ENCODE measurements around the gene RCVRN.

The RCVRN gene

GRCh38 chr17:9894231-9894630 lies 10.8 kb downstream of the RCVRN start:
- no peak for DNase-seq

DNA sequence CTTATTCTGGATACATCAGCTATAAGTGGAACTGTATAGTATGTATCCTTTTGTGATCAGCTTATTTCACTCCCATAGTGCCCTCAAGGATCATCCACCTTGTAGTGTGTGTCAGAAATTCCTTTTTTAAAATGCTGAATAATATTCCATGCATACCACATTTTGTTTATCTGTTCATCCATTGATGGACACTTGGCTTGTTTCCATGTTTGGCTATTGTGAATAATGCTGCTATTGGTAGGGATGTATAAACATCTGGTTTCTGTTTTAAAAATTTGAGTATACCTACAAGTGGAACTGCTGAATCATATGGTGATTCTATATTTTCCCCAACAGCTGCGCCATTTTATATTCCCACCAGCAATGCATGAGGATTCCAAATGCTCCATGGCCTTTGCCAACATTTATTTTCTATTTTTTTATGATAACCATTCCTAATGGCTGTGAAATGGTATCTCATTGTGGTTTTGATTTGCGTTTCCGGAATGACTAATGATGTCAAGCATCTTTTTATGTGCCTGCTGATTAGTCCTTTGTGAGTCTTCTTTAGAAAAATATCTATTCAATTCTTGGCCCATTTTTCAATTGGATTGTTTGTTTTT lies 11.6 kb downstream of the RCVRN start:
- DNase-seq: no peak

GRCh38 chr17:9890124-9890523 lies 14.9 kb downstream of the RCVRN start:
- no peak for DNase-seq

DNA sequence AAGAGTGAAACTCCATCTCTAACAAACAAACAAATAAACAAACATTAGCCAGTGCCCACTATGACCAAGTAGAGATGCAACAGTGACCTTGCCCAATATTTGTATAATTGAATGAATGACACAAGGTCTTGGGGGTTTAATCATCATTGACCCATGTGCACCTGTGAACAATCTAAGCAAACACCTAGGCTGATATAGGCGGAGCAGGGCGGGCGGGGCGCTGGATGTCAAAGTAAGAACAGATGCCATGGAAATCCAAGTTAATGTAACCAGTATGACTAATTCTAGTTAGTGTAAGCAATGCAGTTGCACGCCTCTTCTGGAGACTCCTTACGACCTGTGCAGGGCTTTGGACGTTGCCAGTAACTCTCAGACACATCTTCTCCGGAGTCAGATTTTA lies 17.6 kb downstream of the RCVRN start:
- no peak for DNase-seq

DNA sequence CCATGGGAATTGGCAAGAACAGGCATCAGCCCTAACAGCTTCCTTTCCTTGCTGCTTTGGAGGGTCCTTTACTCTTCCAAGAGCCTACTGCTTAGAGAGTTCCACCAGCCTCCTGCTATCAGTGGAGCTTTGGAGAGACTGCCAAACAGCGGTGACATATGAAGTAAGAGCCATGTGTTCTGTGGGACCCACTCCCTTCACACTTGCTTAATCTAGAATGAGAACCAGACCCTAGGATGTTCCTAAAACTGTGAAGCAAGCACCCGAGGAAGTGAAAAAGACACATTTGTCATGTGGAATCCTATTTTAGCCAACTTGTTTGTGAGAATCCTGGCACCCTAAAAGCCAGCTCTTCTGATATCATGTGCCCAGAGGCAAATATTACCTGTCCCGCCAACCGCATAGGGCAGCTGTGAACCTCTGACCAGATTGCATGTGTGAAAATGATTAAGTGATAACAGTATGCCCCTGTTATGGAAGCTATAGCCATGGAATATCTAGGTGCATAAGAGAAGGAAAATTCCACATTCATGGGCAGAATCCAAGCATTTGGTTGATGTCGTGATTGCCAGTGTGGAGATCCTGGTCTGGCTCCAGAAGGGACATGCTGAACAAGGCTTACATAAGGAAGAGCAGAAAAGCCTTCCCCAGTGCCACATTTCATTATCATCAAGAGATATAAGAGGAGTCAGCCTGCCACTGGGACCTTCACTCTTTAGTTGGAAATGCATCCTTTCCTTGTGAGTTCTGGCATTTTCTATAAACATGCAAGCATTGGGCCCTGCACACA lies 18.7 kb downstream of the RCVRN start:
- no peak for DNase-seq

DNA sequence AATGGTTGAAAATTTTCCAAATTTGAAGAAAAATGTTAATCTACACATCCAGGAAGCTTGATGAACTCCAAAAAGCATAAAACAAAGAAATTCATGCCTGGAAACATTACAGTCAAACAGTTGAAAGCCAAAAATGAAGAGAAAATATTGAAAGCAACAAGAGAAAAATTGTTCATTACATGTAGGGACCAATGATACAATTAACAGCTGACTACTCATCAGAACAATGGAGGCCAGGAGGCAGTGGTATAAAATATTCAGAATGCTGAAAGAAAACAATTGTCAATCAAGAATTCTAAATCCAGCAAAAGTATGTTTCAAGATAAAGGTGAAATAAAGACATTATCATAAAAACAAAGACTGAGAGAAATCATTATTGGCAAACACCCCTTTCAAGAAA lies 21.6 kb downstream of the RCVRN start:
- DNase-seq: no peak

DNA sequence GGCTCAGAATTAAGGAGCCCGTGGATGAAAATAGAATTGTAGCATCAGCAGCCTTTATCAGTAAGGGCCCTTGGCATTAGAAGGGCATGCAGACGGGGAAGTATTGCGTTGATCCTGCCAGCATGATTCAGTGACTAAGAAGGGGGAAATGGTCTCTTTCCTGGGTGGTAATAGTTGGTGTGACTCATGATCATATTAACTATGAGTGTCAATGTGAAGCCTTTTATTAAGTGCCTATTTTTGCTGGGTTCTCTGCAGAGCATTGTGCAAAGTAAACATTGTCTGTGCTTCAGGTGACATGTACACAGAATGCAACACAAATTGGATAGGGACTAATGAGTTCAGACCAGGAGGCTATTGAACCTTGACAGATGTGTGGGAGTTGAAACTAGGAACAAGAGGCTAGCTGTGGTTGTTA lies 24.5 kb downstream of the RCVRN start:
- no peak for DNase-seq

GRCh38 chr17:9878786-9879525 lies 26.1 kb downstream of the RCVRN start:
- no peak for DNase-seq

DNA sequence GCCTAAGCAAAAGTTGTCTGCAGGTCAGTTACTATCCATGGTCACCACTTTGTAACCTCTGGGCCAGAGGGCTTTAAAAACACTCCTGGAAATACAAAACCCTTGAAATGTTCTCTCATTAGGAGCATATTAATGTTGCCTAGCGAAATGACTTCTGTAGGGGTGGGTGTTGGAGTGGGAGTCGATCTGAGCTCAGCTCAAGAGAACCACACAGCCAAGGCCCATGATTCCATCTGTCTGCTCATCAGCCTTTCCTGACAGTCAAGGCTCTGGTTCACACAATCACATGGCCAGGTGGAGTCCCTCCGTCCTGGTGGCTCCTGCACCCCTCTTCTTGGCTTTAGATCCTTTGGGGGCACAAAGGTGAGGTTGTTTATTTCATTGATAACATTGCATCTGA lies 26.7 kb downstream of the RCVRN start:
- no peak for DNase-seq

DNA sequence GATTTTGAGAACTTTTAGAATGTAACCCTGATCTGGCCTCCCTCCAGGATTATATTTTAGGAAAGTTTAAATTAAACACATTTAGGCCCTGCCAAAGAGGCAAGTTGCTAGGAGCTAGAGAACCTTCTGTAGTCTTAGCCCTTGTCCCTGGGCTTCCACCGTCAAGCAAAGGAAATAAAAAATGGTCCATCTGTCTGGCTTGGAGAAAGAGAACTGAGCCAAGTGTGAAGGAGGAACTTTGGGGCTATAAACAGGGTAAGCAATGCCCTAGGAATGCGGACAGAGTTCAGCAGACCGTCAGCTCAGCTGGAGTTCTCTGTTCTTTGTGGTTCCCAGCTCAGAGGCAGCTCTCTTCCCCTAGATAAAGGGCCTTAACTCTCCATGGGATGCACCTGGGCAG lies 29.6 kb downstream of the RCVRN start:
- DNase-seq: no peak

DNA sequence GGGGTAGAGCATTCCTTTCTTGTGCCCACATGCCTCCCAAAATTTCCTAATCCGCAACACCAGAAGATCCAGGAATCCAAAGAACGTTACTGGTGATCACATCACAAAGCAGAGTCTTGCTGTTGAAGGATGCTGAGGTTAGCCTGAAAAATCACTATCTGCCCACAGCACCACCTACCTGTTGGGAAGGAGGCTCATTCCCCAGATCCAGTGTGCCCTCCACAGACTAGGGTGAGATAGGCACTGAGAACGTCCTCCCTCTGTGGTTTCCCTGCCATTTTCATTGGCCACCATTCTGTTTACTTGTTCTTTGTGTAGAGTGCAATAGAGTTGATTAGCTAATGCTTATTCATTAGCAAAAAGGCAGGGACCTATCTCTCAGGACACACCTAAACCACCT lies 30.3 kb downstream of the RCVRN start:
- no peak for DNase-seq

GRCh38 chr17:9872852-9873251 lies 32.2 kb downstream of the RCVRN start:
- DNase-seq: no peak

GRCh38 chr17:9868552-9868951 lies 36.5 kb downstream of the RCVRN start:
- DNase-seq: no peak

DNA sequence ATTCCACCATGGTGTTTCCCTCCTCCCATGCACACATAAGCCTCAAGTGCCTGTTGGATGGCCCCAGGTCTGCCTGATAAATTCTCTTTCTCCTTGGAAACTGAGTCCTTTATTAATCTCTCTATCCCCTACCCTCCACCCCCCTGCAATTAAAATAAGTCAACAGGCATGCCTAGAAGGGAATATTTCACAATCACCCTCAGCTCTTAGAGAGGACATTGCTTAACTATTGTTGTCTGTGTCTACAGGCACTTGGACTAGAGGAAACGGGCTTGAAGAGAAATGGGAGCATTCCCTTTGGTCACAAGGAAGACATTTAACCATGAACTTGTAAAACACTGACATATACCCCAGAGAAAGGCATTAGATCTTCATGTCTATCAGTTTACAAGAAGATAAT lies 39.5 kb downstream of the RCVRN start:
- DNase-seq: no peak

DNA sequence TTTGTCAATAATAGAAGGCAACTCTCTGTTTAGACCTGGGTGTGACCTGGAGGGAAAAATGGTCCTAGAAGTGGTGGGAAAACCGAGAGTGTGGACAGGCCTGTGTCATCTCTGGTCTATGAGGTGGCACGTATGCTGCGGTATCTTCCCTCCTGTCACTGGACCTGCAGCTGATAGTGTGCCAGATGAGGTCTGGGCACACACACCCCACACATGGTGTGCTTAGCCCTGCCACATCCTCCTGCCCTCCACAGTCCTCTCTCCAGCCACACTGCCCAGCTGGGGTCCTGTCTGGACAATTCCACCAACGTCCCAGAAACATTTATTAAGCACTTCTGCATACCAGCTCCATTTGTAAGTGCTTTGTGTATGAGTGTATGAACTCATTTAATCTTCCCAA lies 42.1 kb downstream of the RCVRN start:
- DNase-seq: no peak

- no peak for DNase-seq
These were observed 42.9 kb downstream of the RCVRN start for GRCh38 chr17:9862220-9862619.

- DNase-seq: no peak
These were observed 44.2 kb downstream of the RCVRN start for GRCh38 chr17:9860851-9861250.

- no peak for DNase-seq
These were observed 45.3 kb downstream of the RCVRN start for GRCh38 chr17:9859781-9860180.

- no peak for DNase-seq
These were observed 50.0 kb downstream of the RCVRN start for GRCh38 chr17:9855036-9855435.

GRCh38 chr17:9854255-9854654 lies 50.8 kb downstream of the RCVRN start:
- no peak for DNase-seq

GRCh38 chr17:9850151-9850550 lies 54.9 kb downstream of the RCVRN start:
- DNase-seq: no peak

Data from NCI-H2227 treated with DMSO at 0.1 percent for 48 hours (cell line).